Stimulated activated CD4-positive, alpha-beta T cell treated with anti-CD3 and anti-CD28 coated beads, TNF-alpha, amount 100 ng/mL, for 1 hour (primary cell): Measurements from ENCODE around the gene CCDC137.

ENCODE experiments used
- DNase-seq, 3 donors: peaks; one replicate each; pipeline ENCODE4 v3.0.0-alpha.2; 2020; ENCODE audit warnings: low read depth in 3 of 3, low spot score in 1 of 3

CCDC137 gene

DNA sequence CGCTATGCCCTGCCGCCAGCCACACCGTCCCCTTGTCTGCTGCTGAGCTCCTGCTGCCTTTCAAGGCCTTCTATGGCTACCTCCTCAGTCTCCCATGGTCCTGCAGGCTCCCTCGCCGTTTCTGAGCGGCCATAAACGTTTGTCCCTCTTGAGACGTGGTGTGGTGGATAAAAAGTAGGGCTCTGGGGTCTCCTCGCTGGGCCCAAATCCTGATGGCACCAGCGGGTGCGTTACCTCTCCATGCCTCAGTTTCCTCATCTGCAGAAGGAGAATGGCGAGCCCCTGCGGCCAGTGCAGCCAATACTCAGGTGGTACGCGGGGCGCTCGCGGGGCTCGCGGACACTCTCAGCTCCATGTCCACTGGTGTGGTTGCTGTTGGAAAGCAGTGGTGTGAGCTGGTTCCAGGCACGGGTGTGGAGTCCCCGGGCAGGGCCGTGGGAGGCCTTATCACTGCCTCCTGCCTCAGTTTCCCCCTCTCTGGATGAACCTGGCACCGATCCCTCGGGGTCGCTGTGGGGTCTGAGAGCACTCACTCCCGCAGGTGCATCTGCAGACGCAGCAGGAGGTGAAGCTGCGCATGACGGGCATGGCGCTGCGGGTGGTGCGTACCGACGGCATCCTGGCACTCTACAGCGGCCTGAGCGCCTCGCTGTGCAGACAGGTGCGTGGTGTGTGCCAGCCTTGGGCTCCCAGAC is 48.0 kb downstream of the CCDC137 start:
- no peak for DNase-seq

DNA sequence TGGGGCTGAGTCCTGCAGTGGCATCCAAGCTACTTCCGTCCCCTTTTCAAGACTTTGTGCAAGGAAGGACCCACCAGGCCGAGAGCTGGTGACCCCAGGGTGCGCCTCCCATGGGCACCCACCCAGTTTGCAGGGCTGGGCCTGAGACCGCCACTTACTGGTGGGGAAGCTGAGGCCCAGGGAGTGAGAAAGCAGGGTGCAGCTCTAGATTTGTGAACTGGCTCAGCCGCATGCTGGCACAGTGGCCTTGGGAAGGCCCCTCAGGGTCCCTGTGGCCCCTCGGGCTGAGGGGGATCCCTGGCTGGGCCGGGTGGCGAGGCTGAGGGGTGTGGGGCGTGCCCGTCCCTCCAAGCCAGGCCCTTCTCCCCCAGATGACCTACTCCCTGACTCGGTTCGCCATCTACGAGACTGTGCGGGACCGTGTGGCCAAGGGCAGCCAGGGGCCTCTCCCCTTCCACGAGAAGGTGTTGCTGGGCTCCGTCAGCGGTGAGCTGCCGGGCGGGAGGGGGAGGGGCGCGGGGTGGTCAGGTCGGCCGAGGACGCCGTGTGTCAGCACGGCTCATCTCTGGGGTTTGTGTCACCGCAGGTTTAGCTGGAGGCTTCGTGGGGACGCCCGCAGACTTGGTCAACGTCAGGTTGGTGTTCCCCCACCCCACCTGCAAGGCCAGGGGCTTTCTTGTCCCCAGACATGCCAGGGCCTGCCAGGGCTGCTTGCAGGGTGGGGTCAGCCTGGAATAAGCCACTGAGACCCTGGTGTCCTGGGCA is 48.8 kb downstream of the CCDC137 start:
- DNase-seq, result no peak

DNA sequence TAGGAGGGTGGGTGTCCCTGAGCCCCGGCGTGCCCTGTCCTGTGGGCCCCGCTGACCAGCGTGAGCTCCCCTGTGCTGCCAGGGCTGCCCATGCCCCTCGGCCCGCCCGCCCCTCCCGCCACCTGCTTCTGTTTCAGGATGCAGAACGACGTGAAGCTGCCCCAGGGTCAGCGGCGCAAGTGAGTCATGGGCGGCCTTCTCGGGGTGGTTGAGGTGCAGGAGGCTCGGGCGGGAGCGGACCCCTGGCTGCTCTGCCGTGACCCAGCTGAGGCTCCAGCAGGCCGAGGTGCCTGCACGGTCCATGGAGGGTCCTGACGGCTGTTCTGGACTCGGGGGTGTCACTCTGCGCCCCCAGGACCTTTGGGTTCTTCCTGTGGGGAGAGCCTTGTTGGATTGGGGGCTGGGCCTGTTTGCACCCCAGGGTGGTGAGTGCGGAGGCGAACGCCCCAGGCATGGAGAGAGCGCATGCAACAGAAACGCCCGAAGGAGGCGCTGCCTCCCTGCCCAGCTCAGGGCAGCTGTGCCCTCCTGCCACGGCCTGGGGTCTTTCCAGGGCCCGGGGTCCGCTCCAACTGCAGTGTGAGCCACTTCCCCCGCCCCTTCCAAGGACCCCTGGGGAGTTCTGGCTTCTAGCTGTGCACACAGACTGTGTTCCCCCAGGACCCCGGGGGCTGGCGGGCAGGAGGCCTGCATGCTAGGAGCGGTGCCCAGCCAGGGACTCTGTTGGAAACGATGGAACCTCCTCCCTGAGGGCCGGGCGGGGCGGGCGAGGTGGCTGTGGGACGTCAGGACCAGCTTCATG is 49.5 kb downstream of the CCDC137 start:
- no peak for DNase-seq

DNA sequence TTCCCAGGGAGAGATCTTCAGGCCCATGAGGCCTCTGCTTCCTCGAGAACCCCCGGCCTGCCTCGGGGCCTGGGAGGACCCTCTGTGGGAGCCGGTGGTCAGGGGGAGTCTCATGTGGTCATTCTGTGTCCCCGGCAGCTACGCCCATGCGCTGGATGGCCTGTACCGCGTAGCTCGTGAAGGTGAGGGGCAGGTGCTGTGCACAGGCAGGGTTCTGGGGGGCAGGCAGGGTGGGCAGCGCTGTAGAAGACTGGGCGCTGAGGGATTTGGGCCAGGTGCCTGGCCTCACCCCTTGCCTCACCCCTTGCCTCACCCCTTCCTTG is 50.1 kb downstream of the CCDC137 start:
- DNase-seq, result no peak

DNA sequence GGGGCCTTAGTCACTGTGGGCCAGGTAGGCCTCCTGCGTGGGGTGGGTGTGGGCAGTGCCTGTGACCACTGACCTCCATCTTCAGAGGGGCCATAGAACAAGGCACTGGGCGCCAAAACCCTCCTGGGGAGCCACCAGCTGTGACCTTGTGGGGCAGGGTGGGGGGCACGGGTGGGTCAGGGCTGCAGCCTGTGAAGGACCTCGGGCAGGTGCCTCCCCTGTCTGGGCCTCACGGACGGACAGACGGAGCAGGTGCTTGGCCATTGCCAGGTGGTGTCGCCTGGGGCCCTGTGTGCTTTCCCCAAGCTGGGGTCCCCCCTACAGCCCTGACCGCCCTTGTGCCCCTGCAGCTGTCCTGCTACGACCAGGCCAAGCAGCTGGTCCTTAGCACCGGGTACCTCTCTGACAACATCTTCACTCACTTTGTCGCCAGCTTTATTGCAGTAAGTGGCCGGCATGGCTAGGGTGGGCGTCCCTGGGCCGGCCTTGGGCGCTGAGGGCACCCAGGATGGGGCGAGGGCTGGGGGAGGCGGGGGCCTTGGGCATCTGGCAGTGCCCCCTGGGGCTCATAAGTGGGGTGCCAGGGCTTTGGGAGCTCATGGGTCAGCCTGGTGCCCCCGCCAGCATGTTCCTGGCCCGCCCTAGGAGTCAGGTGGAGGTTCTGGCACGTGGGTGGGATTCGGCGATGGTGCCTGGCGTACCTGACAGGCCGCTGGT is 50.7 kb downstream of the CCDC137 start:
- DNase-seq, result no peak

DNA sequence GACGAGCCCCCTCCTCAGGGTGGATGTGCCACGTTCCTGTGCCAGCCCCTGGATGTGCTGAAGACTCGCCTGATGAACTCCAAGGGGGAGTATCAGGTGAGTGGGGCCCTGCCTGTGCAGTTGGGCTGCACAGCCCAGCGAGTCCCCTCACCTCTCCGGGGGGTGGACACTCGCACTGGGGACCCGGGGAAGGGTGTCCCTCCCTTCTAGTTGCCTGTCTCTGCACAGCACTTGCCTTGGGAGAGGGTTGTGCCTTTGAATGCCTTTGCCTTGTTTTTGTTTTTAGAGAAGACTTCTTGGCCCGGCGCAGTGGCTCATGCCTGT is 51.2 kb downstream of the CCDC137 start:
- no peak for DNase-seq

DNA sequence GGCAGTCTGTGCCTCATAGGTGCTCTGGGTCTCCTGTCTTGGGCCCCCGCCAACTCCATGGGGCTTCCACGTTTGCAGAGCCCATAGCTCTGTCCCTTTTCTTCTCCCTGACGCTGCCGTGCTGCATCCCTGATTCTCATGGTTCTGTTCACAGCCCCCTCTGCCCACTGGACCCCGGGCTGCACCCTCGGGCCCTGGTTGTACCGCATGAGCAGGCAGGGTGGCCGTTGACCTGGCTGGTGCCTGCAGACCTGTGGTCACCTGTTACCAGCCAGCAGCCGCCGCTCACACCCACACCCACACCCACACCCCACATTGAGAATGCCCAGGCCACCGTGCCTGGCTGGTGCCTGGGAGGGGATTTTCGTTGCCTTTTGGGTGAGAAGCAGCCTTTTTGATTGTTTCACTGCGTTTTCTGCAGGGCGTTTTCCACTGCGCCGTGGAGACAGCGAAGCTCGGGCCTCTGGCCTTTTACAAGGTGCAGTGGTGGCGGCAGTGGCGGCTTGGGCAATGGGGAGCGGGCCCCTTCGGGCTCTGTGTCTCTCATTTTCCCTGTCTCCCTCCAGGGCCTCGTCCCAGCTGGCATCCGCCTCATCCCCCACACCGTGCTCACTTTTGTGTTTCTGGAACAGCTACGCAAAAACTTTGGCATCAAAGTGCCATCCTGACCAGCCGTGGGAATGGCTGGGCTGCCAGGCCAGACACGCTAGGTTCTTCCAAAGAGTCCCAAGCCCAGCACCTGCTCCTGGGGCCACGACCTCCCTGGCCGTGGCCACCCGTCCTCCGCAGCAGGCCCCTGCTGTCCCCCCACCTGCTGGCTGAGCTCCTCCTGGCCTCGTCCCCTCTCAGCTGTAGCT is 53.1 kb downstream of the CCDC137 start:
- DNase-seq, result no peak

DNA sequence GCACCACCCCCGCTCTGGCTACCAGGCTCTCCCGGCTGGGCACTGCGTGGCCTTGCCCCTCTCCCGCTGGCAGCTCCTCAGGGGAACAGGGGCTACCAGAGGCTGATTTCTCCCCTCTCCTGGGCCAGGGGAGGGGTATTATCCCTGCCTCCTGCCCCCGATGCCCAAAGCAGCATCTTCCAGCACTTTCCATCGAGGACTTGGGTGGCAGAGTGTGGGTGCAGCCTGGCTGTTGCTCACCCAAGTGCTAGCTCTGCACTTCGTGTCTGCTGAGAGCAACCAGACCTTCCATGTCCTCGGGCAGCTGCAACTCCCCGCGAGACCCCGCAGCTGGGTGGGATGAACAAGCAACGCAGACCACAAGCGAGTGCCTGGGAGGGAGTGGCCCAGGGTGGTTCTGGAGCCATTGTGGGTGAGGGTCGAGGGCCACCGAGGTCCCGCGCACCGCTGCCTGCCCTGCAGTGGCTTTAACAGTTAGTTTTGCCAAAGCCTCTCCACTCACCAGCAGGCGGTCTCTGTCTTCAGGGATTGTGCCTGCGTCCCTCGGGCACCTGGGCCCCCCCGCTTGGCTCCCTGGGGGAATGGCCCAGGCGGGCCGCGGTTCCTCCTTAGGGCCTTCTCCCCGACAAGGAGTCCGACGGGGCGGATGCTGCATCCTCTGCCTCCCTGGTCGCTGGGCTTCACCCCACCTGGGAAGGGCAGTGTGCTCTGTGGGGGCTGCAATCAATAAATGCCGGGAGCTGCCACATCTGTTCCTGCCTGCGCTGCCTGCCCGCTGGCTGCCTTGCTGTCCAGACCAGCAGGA is 53.9 kb downstream of the CCDC137 start:
- no peak for DNase-seq

DNA sequence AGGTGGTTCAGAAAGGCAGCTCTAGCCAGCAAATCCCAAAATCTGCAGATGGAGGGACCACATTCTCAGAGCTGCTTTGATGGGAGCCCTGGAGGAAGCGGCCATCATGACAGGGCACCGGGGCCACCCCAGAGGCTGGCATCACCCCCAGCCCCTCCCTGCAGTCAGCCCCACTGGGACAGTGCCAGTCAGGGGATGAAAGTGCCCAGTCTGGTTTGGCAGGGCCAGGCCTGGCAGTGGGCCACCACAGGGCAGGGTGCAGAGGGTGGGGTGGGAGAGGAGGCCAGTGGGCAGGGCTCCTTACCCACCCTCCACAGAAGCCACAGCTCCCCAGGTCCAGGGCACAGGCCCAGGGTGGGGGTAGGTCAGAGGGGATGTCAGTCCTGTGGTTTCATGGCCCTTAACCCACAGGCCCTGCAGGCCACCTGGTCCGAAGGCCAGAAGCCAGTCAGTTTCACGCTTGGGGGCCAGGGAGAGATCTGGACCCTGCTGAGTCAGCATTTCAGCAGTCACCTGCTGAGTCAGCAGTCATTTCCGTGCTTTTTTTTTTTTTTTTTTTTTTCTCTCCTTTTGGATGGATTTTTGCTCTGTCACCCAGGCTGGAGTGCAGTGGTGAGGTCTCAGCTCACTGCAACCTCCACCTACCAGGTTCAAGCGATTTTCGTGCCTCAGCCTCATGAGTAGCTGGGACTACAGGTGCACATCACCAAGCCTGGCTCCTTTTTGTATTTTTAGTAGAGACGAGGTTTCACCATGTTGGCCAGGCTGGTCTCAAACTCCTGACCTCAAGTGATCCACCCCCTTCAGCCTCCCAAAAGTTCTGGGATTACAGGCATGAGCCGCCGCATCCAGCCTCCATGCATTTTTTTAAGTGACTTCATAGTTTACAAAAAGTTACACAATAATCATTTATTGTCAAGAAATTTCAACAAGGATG is 55.9 kb downstream of the CCDC137 start:
- DNase-seq, result no peak
